ENCODE results near the gene SAXO1.

SAXO1 gene

GRCh38 chr9:18889550-18889949, 143.5 kb downstream of the SAXO1 start:
- no peak for DNase-seq (ENCODE audit: low spot score)
- TF ChIP-seq, protein P1, sequence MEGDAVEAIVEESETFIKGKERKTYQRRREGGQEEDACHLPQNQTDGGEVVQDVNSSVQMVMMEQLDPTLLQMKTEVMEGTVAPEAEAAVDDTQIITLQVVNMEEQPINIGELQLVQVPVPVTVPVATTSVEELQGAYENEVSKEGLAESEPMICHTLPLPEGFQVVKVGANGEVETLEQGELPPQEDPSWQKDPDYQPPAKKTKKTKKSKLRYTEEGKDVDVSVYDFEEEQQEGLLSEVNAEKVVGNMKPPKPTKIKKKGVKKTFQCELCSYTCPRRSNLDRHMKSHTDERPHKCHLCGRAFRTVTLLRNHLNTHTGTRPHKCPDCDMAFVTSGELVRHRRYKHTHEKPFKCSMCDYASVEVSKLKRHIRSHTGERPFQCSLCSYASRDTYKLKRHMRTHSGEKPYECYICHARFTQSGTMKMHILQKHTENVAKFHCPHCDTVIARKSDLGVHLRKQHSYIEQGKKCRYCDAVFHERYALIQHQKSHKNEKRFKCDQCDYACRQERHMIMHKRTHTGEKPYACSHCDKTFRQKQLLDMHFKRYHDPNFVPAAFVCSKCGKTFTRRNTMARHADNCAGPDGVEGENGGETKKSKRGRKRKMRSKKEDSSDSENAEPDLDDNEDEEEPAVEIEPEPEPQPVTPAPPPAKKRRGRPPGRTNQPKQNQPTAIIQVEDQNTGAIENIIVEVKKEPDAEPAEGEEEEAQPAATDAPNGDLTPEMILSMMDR (IDR thresholded peaks at IDR 0.05; ENCODE audit: extremely low read depth, missing control alignments): no peak

GRCh38 chr9:18888290-18888689, 144.7 kb downstream of the SAXO1 start:
- DNase-seq (ENCODE audit: low spot score): no peak
- TF ChIP-seq, protein P1 (IDR thresholded peaks at IDR 0.05; ENCODE audit: extremely low read depth, missing control alignments): no peak

- TF ChIP-seq, protein P1 (IDR thresholded peaks at IDR 0.05; ENCODE audit: extremely low read depth, missing control alignments): no peak
- no peak for DNase-seq (ENCODE audit: low spot score)
These were observed 145.5 kb downstream of the SAXO1 start for GRCh38 chr9:18887546-18887945.

DNA sequence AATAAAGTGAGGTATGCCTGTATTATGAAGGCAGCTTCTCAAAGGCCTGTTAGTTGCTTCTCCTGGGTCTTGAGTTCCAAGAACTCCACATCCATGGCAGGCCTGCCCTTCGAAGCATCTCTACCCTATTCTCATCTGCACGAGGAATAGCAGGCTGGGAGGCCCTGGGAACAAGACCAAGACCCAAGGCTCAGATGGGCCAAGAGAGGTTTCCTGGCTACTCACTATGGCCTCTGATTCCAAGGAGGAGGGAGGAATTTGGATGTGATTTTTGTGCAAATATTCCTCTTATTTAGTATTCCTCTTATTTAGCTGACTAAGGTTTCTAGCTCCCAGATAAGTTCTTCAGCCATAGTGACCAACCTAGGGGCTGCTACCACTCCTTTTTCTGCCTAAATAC, 151.3 kb downstream of the SAXO1 start:
- no peak for DNase-seq (ENCODE audit: low spot score)
- TF ChIP-seq, protein P1 (IDR thresholded peaks at IDR 0.05; ENCODE audit: extremely low read depth, missing control alignments): no peak

- TF ChIP-seq, protein P1 (IDR thresholded peaks at IDR 0.05; ENCODE audit: extremely low read depth, missing control alignments): no peak
- no peak for DNase-seq (ENCODE audit: low spot score)
These were observed 155.0 kb downstream of the SAXO1 start for GRCh38 chr9:18877984-18878383.
